NT2/D1 (cell line): Measurements from ENCODE around the gene USP12.

Experiments
- SUZ12 ChIP-seq: IDR thresholded peaks from 2 replicates; pipeline ENCODE4 v1.6.1; 2011; ENCODE audit not compliant: insufficient read length, insufficient read depth; ENCODE audit errors: extremely low read depth
- YY1 ChIP-seq: IDR thresholded peaks from 2 replicates; pipeline ENCODE4 v1.6.1; 2011; ENCODE audit not compliant: insufficient read length, insufficient read depth
- ZNF274 ChIP-seq: IDR thresholded peaks from 2 replicates; pipeline ENCODE4 v1.6.1; 2011; ENCODE audit warnings: mild to moderate bottlenecking, low read depth, low read length

GRCh38 chr13:27126859-27127258, 44.8 kb downstream of the USP12 start:
- TF ChIP-seq YY1, result no peak
- TF ChIP-seq SUZ12, result no peak
- no peak for TF ChIP-seq ZNF274
